IPS-18c (cell line): ENCODE data around the gene CEL.
"Not testable (repeated sequence)": the region's sequence is repeated elsewhere in the genome, so short reads cannot be mapped to it uniquely, and the experiment has no call there.

Source experiments
- H3K4me3 ChIP-seq: 2 replicates; pipeline ENCODE4 v1.7.0; 2013; ENCODE audit warnings: low read depth, mild to moderate bottlenecking, low read length, moderate library complexity; ENCODE audit not compliant: insufficient read depth
- H3K9me3 ChIP-seq: one replicate; pipeline ENCODE4 v1.6.1; 2013; ENCODE audit warnings: mild to moderate bottlenecking, low read length, moderate library complexity; ENCODE audit not compliant: control insufficient read depth, insufficient read depth

Gene CEL

DNA sequence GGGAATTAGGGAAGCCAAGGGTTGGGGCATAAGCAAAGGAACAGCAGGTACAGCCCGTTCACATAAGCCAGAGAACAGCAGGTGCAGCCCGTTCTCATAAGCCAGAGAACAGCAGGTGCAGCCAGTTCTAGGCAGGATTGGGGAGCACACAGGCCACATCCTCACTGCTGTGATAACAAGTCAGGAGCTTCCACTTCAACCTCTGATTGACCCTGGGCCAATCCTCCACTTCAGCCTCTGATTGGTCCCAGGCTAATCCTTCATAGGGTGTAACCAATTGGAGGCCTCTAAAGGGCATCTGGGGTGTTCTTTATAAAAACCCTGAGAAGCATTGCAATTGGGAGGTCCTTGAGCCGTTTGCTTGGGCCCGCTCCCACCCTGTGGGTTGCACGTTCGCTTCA, 27.5 kb downstream of the CEL start:
- Histone ChIP-seq H3K9me3 (no peaks in the 10 kb centered on the region), H3K4me3 (no peak overlapping the region)

DNA sequence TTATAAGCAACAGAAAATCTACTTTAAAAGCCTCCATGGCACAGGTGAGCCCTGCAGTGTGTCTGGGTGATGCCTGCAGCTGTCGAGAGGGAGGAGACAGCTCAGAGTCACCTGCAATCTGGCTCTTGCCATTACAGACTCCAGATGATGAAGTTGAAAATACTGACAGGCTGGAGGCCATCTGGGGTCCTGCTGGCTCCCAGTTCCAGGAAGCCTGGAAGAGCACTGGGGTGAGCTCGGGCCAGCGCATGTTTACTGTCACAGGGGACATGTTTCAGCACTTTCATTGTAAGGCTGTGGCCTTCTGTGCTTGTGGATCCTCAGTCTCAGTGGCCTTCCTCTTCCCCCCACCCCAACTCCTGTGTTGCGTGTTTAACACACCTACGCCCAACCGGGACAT, 28.4 kb downstream of the CEL start:
- Histone ChIP-seq H3K4me3 (no peak overlapping the region), H3K9me3 (no peaks in the 10 kb centered on the region)

DNA sequence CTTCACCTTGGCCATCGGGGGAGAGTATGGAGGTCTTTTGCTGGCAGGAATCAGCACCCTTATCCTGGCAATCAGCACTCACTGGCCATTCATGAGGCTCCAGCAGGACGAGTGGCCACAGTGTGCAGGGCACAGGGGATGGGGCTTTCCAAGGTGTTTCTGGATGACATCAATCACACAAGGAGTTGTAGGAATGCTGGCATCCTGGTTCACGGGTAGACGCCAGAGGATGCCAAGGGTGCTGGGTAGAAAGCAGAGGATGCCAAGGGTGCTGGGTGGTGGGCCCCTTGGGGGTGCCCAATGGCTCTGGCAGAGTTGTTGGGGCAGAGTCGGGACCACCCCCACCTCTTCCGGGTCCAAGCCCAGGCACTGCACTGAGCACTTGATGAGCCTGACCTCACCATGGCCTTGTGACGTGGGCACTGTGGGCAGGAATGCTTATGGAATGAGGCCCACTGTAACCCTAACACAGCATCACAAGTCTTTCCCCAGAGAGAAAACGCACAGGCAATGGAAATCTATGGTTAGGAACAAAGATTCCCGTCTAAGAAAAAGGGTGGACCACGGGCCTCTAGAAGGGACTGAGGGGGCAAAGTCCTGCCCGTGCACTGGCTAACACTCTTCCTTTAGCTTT, 29.1 kb downstream of the CEL start:
- Histone ChIP-seq H3K9me3 (no peaks in the 10 kb centered on the region), H3K4me3 (no peak overlapping the region)

DNA sequence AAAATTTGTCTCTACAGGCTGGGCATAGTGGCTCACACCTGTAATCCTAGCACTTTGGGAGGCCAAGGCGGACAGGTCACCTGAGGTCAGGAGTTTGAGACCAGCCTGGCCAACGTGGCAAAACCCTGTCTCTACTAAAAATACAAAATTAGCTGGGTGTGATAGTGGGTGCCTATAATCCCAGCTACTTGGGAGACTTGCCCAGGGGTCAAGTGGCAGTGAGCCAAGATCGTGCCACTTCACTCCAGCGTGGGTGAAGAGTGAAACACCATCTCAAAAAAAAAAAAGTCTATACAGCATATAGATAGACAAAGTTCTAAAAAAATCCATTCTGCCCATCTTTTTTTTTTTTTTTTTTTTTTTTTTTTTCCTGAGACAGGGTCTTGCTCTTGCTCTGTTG, 32.6 kb downstream of the CEL start:
- H3K4me3 ChIP-seq = not testable (repeated sequence)

DNA sequence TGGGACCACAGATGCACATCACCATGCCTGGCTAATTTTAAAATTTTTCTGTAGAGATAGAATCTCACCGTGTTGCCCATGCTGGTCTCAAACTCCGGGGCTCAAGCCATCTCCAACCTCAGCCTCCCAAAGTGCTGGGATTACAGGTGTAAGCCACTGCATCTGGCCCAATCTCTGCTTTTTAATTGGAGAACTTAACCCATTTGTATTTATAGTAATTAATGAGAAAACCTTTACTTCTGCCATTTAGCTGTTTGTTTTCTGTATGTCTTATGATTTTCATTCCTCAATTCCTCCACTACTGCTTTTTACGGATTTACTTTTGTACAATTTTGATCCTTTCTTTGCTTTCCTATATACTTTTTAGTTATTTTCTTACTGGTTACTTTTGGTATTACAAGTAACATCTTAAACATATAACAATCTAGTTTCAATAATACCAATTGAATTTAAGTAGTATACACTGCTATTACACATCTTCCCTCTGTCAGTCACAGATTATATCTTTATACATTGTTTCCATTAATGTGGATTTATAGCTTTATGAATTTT, 33.1 kb downstream of the CEL start:
- H3K4me3 ChIP-seq = no peak overlapping the region
- no peaks in the 10 kb centered on the region for H3K9me3 ChIP-seq

More for the DNA sequence above, 32.6 kb downstream of the CEL start:
- not testable (repeated sequence) for H3K9me3 ChIP-seq

DNA sequence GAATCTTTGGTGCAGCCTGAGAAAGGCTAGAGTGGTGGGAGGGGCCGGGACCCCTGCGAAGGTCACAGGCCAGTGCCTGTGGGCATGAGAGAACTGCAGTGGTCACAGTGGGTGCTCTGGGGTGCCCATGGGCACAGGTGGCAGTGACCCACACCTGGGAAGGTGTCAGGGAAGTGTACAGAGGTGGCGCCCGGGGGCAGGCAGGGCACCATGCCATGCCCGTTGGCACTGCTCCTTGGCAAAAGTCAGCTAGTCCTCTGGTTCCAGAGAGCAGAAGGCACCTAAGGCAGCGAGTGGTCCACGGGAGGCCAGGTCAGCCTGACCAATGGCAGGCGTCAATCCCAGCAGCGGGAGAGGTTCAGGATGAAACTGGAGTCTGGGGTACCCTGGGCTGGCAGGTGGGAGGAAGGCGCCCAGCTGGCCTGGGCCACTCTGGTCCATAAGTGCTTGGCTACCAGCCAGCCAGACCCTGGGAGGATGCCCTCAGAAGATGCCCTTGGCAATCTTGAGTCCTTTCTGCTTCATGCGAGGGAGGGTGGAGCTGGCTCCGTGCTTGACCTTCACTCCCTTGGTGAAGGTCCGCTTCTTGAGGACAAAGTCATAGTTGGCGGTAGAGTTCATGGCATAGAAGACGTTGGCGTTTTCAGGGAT, 36.4 kb downstream of the CEL start:
- no peaks in the 10 kb centered on the region for H3K9me3 ChIP-seq
- no peak overlapping the region for H3K4me3 ChIP-seq

DNA sequence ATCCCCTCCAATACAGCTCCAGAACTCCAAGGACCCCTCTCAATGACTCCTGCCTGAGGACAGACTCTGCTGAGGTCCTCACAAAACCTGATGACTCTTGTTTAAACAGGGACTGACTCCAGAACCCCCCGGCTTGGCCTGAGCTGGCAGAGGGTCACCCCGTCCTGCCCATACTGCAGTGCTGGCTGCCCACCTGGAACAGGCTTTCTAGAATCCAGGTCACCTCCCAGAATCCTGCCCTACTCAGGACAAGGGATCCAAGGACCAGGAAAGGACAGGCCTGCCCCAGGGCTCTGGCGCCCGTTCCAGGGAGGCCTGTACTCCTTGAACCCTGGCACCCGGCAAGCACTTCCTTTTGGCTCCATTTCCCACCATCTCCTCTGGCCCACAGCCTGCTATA, 37.1 kb downstream of the CEL start:
- no peaks in the 10 kb centered on the region for H3K9me3 ChIP-seq
- H3K4me3 ChIP-seq = no peak overlapping the region

DNA sequence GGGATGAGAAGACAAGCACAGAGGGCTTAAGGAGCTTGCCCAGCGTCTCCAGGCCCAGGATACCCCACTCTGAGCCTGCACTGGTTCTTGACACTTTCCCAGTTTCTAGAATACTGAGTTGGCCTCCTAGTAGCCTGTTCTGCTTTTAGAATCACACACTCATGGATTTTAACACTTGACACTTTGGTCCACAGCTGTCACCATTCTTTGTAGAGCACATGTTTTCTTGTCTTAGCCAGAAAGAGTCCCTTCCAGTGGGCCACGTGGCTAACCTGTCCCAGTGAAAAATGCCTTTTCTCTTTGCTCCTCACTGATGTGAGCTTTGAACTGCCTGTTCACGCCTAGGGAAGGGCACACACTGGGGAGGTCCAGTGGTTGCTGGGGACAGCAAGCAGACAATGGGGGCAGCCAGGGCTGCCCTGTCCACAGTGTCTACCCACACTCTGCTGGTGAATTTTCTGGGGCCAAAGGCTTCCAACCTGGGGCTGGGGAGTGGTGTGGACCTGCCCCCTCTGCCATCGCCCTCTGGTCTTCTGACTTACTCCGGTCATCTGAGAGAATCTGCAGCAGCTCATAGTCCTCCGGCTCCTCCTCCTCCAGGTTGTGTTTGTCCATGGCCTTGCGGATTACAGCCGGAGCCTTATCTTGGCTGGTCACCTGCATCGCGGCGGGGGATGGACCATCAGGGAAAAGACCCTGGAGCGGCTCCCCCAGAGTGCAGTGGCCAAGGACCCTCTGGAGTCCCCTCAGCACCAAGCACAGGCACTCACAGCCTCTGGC, 38.1 kb downstream of the CEL start:
- no peak overlapping the region for H3K4me3 ChIP-seq
- H3K9me3 ChIP-seq = no peaks in the 10 kb centered on the region

DNA sequence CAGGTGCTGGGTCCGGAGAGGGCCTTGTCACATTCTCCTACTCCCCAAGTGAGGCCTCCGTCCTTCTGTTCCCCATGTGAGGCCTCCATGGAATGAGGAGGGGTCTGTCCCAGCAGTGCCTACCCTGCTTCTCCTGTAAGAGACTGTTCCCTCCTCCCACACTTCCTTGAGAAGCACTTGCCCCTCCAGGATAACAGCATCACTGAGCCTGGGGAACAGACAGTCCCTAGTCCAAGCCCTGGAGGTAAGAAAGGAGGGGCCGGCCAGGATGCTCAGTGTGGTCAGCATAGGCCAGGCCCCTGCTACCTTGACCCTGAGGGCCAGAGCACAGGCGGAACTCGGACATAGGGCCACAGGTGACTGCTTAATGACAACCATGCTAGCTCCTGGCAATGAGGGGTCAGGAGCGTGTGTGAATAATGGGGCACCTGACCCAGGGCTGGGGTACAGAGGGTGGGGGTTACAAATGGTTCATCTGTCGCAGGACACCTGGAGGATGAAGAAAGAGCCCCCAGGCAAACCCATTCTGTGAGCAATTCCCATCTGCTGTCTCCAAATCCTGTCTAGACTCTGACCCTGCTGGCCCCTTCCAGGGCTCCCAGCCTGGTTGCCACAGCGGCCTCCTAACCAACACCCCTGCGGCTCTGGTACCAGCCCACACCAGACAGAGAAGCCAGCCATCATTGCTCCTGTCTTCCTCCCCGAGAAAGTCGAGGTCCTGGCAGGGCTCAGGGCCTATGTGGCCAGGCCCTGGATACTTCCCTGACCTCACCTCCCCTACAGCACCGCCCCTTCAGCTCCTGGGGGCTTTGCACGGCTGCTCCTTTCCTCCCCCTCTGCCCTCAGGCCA, 39.0 kb downstream of the CEL start:
- no peaks in the 10 kb centered on the region for H3K9me3 ChIP-seq

GRCh38 chr9:133101356-133102189, 39.8 kb downstream of the CEL start:
- Histone ChIP-seq H3K4me3 (no peak overlapping the region), H3K9me3 (no peaks in the 10 kb centered on the region)

More for the DNA sequence above, 39.0 kb downstream of the CEL start:
- H3K4me3 ChIP-seq = no peak overlapping the region

DNA sequence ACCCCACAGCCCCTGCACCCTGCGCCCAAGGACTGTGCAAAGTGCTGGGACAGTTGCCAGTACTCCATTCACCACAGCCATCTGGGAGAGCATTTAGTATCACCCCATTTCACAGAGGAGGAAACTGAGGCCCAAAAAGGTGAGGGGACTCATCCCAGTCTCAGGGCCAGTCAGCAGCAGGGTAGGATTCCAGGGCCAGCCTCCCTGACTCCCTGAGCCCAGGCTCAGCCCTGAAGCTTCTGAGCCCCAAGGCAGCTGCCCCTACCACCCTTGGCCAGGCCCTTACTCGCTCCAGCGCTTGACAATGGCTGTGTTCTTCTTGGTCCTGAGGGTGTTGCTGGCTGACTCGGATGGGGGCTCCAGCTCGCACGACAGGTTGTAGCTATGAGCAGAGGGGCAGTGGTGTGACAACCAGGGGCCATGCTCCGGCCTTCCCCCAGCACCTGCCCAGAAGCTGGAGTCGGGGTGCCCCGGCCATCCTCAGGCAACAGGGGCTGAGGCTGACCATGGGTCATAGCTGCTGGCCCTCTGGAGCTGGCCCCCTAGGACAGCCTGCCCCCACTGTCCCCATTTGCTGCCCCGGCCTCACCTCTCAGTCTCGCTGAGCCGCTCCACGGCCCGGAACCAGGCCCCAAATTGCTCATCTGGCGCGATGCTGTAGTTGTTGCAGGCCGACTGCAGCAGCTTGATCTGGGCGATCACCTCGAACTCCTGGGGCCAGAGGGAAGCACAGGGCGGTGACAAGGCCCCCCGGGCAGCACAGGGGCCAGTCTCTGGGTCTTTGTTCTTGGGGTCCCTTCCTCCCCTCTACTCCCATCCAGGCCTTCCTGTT, 40.6 kb downstream of the CEL start:
- H3K9me3 ChIP-seq = no peaks in the 10 kb centered on the region
- H3K4me3 ChIP-seq = no peak overlapping the region

DNA sequence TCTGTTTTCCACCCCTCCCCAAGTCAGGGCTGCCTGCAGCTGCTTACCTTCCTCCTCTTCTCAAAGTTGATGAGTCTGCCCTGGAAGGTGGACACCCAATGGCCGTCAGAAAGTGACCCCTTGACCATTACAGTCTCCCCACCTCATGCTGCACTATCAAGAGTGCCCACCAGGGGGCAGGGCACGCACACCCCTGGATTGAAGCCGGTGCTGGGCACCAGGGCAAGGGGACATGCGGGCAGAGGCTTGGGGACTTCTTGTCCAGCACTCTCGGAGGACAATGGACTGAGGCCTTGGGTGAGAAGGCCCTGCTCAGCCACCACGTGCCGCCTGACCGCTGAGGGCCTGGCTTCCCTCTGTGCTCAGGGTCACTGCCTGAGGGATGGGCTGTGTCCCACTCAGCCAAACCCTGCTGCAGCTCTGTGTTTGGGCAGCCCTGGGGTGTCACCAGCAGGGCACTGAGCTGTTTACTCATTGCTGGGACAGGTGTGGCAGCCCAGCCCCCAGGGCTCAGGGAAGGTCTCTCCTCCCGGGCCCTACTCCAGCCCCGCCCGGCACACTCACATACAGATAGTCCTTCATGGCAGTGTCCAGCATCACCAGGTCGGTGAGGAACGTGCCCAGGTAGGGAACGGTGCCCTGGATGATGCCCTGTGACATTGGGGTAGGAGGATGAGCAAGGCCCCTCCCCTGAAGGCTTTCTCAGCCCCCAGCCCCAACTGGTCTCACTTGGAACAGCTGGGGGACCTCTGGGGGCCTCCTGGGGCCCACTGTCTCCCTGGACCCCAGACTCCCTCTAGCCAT, 41.6 kb downstream of the CEL start:
- H3K9me3 ChIP-seq = no peaks in the 10 kb centered on the region
- H3K4me3 ChIP-seq = no peak overlapping the region

DNA sequence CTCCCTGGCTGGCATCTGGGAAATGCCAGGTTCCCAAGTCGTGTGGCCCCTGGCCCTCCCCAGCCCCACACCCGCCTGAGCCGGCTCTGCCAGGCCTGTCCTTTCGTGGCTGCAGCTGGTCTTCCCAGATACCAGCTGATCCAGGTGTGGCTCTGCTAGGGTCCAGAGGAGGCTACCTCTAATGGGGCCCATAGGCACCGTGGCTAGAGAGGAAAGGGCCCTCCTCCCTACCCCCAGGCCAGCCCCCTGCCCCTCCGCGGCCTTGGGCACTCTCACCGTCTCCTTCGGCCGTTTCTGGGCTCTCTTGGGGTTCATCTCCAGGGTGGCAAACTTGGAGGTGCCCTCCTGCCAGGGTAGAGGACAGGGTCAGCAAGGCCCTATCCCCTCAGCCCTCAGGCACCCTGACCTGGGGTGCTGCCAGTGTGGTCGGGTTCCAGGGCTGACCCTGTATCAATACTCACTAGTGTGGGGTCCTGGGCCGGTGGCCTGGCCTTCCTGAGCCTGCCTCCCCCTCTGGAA, 42.3 kb downstream of the CEL start:
- Histone ChIP-seq H3K9me3 (no peaks in the 10 kb centered on the region), H3K4me3 (no peak overlapping the region)

GRCh38 chr9:133104718-133105460, 43.1 kb downstream of the CEL start:
- no peak overlapping the region for H3K4me3 ChIP-seq
- no peaks in the 10 kb centered on the region for H3K9me3 ChIP-seq
